Muscle of leg (tissue), 11 donors: Measurements from ENCODE around the gene RALA. TPM values are rescaled to one million over a fixed set of nuclear protein-coding genes. Genes with fewer than 3 reads are reported as not detected.

ENCODE experiments used
- DNase-seq: peaks from one replicate; pipeline ENCODE4 v3.0.0; 2013
- H3K27ac ChIP-seq: one replicate; pipeline ENCODE4 v1.5.1; 2013; ENCODE audit warnings: mild to moderate bottlenecking, low read length, control low read depth
- H3K27me3 ChIP-seq: one replicate; pipeline ENCODE4 v1.6.1; 2013; ENCODE audit warnings: low read length; ENCODE audit not compliant: control insufficient read depth, insufficient read depth
- H3K36me3 ChIP-seq: one replicate; pipeline ENCODE4 v1.6.1; 2013; ENCODE audit warnings: low read length; ENCODE audit not compliant: control insufficient read depth, insufficient read depth
- H3K4me1 ChIP-seq: one replicate; pipeline ENCODE4 v1.6.1; 2013; ENCODE audit warnings: low read length; ENCODE audit not compliant: control insufficient read depth, insufficient read depth
- H3K4me3 ChIP-seq: one replicate; pipeline ENCODE4 v1.5.1; 2013; ENCODE audit warnings: low read length, control low read depth
- H3K9me3 ChIP-seq: replicated peaks from 2 replicates; pipeline ENCODE4 v1.6.1; 2013; ENCODE audit warnings: low read depth, low read length; ENCODE audit not compliant: control insufficient read depth
- WGBS: methylation state at CpG from one replicate; pipeline ENCODE4 v1.1.5; 2013; ENCODE audit warnings: missing lambda C conversion rate; ENCODE audit not compliant: insufficient coverage; 5-methylcytosine and 5-hydroxymethylcytosine counted together
- polyA plus RNA-seq, 8 donors: library from polyadenylated mRNA; unstranded; fragments of 120-200 nt; gene quantifications; one replicate each; pipeline versions ENCODE4 v1.2.1 to v1.2.3, GENCODE V29; 2013; ENCODE audit warnings: inconsistent platforms in 1 of 8, low replicate concordance in 1 of 8; ENCODE audit not compliant: insufficient read length in 8 of 8, insufficient read depth in 1 of 8
- total RNA-seq: library from RNA; stranded (reverse); fragments of 120-200 nt; gene quantifications from one replicate; pipeline ENCODE4 v1.2.4, GENCODE V29; 2013

RALA gene
- total and polyA plus RNA-seq, 9 donors: 16.1 to 68.5 (median 52.0) TPM

DNA sequence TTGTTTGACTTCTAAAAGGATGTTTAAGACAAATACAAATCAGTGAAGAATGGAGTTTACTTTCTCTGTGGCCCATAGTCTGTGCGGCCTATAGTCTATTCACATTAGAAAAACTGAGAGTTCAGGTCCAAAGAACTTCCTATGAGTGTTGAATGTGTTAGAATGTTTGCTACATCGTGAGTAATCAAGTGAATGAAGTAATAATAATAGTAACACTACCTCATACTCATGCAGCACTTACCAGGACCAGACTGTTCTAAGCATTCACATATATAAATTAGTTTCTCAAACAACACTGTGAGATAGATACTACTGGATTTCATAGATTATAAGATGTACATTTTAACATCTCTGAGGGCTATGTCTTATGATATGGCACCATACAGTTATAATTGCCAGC is 70.4 kb downstream of the RALA start:
- WGBS: no CpG with 5 or more reads among the region's 2 CpGs
- Histone ChIP-seq H3K27me3 (no peaks in the 10 kb centered on the region), H3K4me1 (no peaks in the 10 kb centered on the region), H3K9me3 (no peaks in the 10 kb centered on the region), H3K36me3 (peaks cover 29% of the 10 kb centered on the region), H3K27ac (no peak overlapping the region), H3K4me3 (no peak overlapping the region)
- DNase-seq: no peak

DNA sequence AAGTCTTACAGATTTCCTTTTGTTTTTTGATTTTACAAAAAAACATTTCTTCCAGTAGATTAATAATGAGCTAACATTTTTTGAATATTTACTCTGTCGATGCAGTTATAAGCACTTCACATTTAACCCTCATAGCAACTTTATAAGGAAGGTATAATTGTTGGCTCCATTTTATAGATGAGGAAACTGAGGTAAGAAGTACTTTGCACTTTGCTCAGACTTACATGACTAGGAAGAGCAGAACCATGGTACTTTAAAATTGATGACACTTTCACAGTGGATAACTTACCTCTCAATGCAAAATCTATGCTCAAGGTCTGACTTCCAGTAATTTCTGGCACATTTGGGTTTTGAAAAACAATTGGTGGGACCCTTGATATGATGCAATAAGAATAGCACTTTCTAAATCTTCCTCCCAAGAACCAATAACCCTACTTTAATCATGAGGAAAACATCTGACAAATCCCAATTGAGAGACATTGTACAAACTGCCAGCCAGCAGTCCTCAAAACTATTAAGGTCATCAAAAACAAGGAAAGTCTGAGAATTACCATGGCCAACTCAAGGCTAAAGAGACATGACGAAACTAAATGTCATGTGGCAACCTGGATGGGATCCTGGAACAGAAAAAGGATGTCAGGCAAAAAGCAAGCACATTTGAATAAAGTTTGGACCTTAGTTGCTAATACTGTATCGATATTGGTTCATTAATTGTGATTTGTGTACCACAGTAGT is 72.6 kb downstream of the RALA start:
- Histone ChIP-seq H3K27ac (no peak overlapping the region), H3K36me3 (peaks cover 37% of the 10 kb centered on the region), H3K27me3 (no peaks in the 10 kb centered on the region), H3K4me3 (no peak overlapping the region), H3K9me3 (no peaks in the 10 kb centered on the region), H3K4me1 (no peaks in the 10 kb centered on the region)
- DNase-seq: peak; percentile 52
- WGBS: 71% methylated on average over 2 of the region's 3 CpGs

DNA sequence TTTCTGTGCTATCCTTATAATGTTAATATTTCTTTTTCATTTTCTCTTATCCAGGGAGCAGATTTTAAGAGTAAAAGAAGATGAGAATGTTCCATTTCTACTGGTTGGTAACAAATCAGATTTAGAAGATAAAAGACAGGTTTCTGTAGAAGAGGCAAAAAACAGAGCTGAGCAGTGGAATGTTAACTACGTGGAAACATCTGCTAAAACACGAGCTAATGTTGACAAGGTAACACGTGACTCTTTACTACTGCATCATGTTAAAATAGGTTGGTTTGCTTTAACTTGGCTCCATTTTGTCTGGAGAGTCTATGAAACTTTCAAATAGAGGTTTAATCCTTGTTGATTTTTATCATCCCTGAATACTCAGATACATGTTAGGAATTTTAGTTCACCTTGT is 73.3 kb downstream of the RALA start:
- no peak for DNase-seq
- Histone ChIP-seq H3K4me3 (no peak overlapping the region), H3K9me3 (no peaks in the 10 kb centered on the region), H3K27me3 (no peaks in the 10 kb centered on the region), H3K4me1 (no peaks in the 10 kb centered on the region), H3K27ac (no peak overlapping the region), H3K36me3 (peaks cover 38% of the 10 kb centered on the region)
- no CpG with 5 or more reads among the region's 3 CpGs for WGBS

DNA sequence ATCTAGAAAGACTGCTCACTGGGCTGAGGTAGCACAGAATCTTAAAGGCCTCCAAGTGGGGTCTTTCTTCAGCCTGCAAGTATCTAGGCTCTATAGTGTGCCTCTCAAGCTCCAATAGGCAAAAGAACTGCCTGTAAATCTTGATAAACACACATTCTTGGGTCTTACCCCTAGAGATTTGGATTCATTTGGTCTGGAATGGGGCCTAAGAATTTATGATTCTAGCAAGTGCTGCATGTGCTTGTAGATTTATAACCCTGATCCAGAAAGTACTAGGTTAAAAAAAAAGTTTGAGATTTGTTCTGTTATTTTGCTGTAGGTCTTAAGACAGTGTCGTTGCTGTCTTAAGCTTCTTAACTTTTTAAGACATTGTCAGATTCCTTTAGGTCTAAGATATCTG is 74.1 kb downstream of the RALA start:
- no peak for DNase-seq
- Histone ChIP-seq H3K27me3 (no peaks in the 10 kb centered on the region), H3K36me3 (peaks cover 34% of the 10 kb centered on the region), H3K27ac (no peak overlapping the region), H3K4me3 (no peak overlapping the region), H3K9me3 (no peaks in the 10 kb centered on the region), H3K4me1 (no peaks in the 10 kb centered on the region)
- WGBS: no CpG with 5 or more reads among the region's 1 CpG

DNA sequence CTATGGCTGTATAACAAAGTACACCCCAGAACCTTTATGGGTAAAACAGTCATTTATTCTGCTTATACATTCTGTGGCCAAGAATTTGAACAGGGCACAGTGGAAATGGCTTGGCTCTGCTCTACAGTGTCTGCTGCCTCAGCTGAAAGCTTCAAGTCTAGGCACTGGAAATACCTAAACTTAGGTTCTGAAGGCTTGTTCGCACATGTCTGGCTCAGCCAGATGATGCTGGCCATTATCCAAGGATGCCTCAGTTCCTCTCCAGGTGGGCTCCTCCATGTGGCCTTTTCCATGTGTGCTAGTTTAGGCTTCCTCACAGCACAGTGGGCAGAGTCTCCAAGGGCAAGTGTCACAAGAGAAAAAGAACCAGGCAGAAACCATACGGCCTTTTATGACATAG is 76.8 kb downstream of the RALA start:
- no peaks in the 10 kb centered on the region for H3K4me1 ChIP-seq
- H3K36me3 ChIP-seq: peaks cover 31% of the 10 kb centered on the region
- no peak overlapping the region for H3K4me3 ChIP-seq
- no peak overlapping the region for H3K27ac ChIP-seq
- no peak for DNase-seq
- H3K27me3 ChIP-seq: no peaks in the 10 kb centered on the region
- 88% methylated on average over 1 of the region's 2 CpGs for WGBS
- no peaks in the 10 kb centered on the region for H3K9me3 ChIP-seq

DNA sequence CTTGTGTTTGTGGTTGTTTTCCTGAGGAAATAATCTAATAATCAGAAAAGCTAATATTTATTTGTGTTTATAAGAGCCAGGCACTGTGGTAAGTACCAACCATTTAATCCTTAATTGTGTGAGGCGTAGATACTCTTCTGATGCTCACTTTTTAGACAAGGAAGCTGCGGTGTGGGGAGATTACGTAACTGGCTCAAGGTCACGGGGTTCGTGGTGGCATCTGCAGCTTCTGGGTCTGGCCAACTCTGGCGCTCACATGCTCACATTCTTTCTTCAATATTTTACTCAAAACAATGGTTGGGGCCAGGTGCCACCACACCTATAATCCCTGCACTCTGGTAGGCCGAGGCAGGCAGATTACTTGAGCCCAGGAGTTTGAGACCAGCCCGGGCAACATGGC is 77.6 kb downstream of the RALA start:
- Histone ChIP-seq H3K4me1 (no peaks in the 10 kb centered on the region), H3K4me3 (no peak overlapping the region), H3K27ac (no peak overlapping the region), H3K9me3 (no peaks in the 10 kb centered on the region), H3K27me3 (no peaks in the 10 kb centered on the region), H3K36me3 (peaks cover 31% of the 10 kb centered on the region)
- DNase-seq: peak; percentile 55
- 98% methylated on average over 6 of the region's 8 CpGs for WGBS

DNA sequence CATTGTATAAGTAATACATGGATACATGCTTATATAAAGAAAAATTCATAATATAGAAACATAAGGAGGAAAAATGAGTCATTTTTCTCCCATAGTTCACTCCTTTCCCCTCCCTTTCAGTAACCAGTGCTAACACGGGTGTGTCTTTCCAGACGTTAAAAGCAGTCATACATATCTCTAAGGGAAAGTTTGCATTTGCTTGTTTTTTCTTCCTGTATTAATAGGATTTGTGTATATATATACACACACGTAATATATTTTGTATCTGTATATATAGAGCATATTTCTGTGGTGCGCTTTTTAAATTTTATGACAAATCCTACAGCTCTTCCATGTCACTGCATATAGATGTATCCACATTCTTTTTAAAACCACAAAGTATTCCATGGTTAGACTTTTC is 78.8 kb downstream of the RALA start:
- Histone ChIP-seq H3K27ac (peak overlapping the region; percentile 35), H3K4me3 (no peak overlapping the region), H3K9me3 (no peaks in the 10 kb centered on the region), H3K27me3 (no peaks in the 10 kb centered on the region), H3K36me3 (peaks cover 28% of the 10 kb centered on the region), H3K4me1 (no peaks in the 10 kb centered on the region)
- WGBS: no CpG with 5 or more reads among the region's 4 CpGs
- peak; percentile 68 for DNase-seq

DNA sequence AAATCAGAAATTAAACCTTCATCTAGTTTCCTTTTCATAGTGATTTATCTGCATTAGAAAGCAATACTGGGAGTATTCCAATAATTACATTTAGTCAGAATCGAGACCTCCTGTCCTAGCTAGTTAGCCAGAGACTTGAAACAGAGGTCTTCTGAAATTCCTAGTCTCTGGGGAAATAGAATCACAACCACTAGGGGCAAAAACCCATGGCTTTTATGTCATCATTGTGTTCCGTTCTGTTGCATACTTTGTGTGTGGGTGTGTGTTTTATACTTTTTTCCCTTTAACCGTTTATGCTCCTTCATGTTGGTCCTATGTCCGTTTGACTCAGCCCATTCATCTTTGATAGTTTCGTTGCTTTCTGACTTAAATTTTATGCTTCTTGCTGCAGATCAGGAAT is 79.8 kb downstream of the RALA start:
- no CpG with 5 or more reads among the region's 5 CpGs for WGBS
- H3K27me3 ChIP-seq: no peaks in the 10 kb centered on the region
- no peak overlapping the region for H3K27ac ChIP-seq
- no peak overlapping the region for H3K4me3 ChIP-seq
- DNase-seq: no peak
- H3K4me1 ChIP-seq: no peaks in the 10 kb centered on the region
- H3K9me3 ChIP-seq: no peaks in the 10 kb centered on the region
- peaks cover 23% of the 10 kb centered on the region for H3K36me3 ChIP-seq

DNA sequence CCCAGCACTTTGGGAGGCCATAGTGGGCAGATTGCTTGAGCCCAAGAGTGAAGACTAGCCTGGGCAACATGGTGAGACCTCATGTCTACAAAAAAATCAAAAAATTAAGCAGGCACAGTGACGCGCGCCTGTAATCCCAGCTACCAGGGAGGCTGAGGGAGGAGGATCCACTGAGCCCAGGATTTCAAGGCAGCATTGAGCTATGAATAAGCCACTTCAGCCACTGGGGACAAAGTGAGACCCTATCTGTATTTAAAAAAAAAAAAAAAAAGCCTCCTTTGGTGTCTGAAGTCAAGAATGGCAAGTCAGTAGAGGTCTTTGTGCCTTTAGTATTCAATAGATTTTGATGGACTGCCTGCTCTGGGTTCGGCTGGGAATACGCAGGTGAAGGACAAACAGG is 85.7 kb downstream of the RALA start:
- peak overlapping the region; percentile 89 for H3K27ac ChIP-seq

DNA sequence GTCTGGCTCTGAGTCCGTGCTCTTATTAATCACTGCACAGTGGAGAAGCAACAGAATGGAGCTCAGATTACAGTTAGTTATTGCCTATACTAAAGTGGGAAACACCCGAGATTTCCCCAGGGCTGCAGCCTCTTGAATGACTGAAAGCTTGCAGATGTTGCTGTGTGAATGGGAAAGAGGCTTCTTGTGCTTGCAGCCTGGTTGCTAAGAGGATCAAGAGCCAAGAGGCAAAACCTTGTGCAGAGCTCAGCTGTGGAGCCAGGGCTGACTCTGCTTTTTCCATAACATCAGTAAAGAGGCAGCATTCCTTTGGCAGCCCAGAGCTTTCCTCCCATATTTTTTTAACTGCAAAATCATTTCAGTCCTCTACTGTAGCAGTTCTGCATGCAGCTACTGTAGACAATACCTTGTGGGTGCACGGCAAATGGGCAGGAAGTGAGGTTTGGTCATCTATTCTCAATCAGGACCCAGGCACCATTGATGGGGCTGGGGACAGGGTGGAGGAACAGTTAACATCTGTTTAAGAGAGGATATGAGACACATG is 86.5 kb downstream of the RALA start:
- Histone ChIP-seq H3K4me1 (peaks cover 27% of the 10 kb centered on the region), H3K27me3 (no peaks in the 10 kb centered on the region), H3K4me3 (no peak overlapping the region), H3K9me3 (peaks cover 16% of the 10 kb centered on the region), H3K36me3 (peaks cover 5% of the 10 kb centered on the region), H3K27ac (peak overlapping the region; percentile 89)
- DNase-seq: peak; percentile 100
- 10% methylated on average over 2 of the region's 3 CpGs for WGBS

More for the DNA sequence above, 85.7 kb downstream of the RALA start:
- no peak for DNase-seq
- H3K4me3 ChIP-seq: no peak overlapping the region
- H3K9me3 ChIP-seq: peaks cover 8% of the 10 kb centered on the region
- H3K4me1 ChIP-seq: peaks cover 27% of the 10 kb centered on the region
- no CpG with 5 or more reads among the region's 5 CpGs for WGBS
- H3K27me3 ChIP-seq: no peaks in the 10 kb centered on the region
- H3K36me3 ChIP-seq: peaks cover 5% of the 10 kb centered on the region
